ENCODE results near the gene TLL2.

The TLL2 gene

DNA sequence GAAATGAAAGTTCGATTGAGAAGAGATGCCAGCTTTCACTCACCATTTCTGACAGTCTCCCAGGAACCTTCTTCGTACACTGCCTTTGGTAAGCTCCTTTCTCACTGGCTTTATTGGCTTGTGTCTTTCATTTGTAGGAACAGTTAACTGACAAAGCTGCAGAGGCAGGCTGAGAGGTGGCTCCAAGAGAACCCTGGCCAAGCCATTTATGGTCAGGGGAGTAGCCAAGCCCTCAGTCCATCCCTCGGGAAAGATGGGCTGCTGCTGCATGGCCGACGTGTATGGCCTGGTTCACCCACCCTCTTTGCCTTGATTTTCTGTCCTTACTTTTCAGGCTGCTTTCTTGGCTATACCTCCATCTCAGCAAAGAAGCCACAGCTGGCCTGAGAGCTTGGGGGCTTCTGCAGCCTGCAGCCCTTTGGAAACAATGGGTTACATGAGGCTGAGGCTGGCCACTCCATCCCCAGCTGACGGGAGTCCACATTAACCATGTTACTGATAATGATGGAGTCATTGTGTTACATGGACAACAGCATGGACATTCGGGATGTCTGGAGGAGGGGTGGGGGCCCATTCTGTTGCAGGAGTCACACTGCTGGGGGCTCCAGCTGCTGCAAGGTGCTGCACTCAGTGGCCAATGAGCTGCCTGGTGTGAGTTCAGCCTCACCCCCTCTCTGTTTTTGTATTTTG lies 154.7 kb downstream of the TLL2 start, which contains the start of gene OPALIN:
OPALIN (minus strand) TSS at position 152 of the 690 bp plus-strand sequence; CDS start at position 46, 106 bp downstream.
- no peak within 1 kb of the TSS for H3K4me3 ChIP-seq (ENCODE audit: control insufficient read depth, low read depth, low read length)
- no peak for DNase-seq (ENCODE audit: low read depth)
- TF ChIP-seq, protein P1, sequence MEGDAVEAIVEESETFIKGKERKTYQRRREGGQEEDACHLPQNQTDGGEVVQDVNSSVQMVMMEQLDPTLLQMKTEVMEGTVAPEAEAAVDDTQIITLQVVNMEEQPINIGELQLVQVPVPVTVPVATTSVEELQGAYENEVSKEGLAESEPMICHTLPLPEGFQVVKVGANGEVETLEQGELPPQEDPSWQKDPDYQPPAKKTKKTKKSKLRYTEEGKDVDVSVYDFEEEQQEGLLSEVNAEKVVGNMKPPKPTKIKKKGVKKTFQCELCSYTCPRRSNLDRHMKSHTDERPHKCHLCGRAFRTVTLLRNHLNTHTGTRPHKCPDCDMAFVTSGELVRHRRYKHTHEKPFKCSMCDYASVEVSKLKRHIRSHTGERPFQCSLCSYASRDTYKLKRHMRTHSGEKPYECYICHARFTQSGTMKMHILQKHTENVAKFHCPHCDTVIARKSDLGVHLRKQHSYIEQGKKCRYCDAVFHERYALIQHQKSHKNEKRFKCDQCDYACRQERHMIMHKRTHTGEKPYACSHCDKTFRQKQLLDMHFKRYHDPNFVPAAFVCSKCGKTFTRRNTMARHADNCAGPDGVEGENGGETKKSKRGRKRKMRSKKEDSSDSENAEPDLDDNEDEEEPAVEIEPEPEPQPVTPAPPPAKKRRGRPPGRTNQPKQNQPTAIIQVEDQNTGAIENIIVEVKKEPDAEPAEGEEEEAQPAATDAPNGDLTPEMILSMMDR (IDR thresholded peaks at IDR 0.05; ENCODE audit: control insufficient read depth, insufficient read depth, low read depth, low read length, missing control alignments), result no peak

DNA sequence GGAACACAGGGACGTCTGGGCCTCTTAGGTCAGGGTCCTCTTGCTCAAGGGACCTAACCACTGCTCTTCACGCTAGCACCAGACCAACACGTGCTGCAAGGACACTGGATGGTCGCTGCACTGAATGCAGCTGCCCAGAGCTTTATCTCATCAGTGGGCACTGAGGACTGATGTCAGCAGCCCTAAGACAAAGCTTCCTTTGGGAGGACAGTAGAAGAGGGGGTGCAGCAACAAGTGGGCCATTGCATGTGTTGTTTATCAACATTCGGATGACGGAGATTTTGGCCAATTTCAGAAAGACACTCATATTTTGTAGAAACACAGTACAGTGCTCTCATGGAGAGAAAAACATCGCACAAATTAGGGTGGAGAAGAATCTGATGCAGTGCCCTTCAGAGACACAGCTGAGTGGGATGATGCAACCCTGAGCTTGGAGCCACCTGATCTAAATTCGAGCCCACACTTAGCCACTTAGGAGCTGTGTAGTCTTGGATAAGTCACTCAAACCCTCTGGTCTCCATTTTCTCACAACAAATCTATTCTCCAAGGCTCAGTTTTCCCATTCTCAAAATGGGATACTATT lies 156.6 kb downstream of the TLL2 start:
- TF ChIP-seq, protein P1 (IDR thresholded peaks at IDR 0.05; ENCODE audit: control insufficient read depth, insufficient read depth, low read depth, low read length, missing control alignments), result no peak
- no peak overlapping the region for H3K4me3 ChIP-seq (ENCODE audit: control insufficient read depth, low read depth, low read length)
- DNase-seq (ENCODE audit: low read depth), result no peak

DNA sequence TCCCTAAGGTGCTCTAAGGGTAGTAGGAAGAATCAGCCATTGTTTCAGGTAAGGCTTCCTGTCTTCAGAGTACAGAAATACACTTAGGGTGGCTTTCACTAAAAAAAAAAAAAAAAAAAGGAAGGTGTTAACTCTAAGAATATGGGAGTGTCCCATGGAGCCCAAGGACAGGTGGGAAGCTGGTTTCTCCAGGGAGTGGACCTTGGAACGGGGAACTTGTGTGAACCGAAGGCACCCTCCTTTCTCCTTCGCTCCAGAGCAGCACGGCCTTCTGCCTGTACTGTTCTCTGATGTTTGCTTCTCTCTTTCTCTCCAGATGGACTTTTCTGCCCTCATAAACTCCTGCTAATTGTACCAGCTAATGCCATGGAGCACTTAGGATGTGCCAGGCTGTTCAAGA lies 161.1 kb downstream of the TLL2 start:
- no peak overlapping the region for H3K4me3 ChIP-seq (ENCODE audit: control insufficient read depth, low read depth, low read length)
- TF ChIP-seq, protein P1 (IDR thresholded peaks at IDR 0.05; ENCODE audit: control insufficient read depth, insufficient read depth, low read depth, low read length, missing control alignments), result no peak
- DNase-seq (ENCODE audit: low read depth), result no peak

- no peak for DNase-seq (ENCODE audit: low read depth)
- no peak overlapping the region for H3K4me3 ChIP-seq (ENCODE audit: control insufficient read depth, low read depth, low read length)
- TF ChIP-seq, protein P1 (IDR thresholded peaks at IDR 0.05; ENCODE audit: control insufficient read depth, insufficient read depth, low read depth, low read length, missing control alignments), result no peak
Observed at GRCh38 chr10:96352027-96352426, 161.7 kb downstream of the TLL2 start.

- TF ChIP-seq, protein P1 (IDR thresholded peaks at IDR 0.05; ENCODE audit: control insufficient read depth, insufficient read depth, low read depth, low read length, missing control alignments), result no peak
- DNase-seq (ENCODE audit: low read depth), result no peak
- H3K4me3 ChIP-seq (ENCODE audit: control insufficient read depth, low read depth, low read length), result no peak overlapping the region
Observed at GRCh38 chr10:96346295-96346694, 167.4 kb downstream of the TLL2 start.

DNA sequence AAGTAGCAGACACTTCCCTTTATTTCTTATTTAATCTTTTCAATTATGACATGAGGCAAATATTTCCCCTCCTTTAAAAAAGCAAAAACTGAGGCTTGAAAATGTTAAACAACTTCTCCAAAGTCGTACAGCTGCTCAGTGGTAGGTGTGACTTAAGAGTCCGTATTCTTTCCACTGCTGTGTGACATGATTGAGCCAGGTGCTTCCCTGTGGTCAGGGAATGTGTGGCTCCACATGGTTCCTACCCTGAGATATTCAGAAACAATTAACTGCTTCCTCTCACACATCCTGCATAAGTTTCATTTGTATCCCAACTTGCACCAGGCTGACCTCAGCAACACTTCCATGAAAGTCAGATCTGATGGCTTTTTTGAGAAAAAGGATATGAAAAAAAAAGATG lies 168.5 kb downstream of the TLL2 start:
- TF ChIP-seq, protein P1 (IDR thresholded peaks at IDR 0.05; ENCODE audit: control insufficient read depth, insufficient read depth, low read depth, low read length, missing control alignments), result no peak
- no peak for DNase-seq (ENCODE audit: low read depth)
- H3K4me3 ChIP-seq (ENCODE audit: control insufficient read depth, low read depth, low read length), result no peak overlapping the region

All from AG09309 (cell line).